Small intestine (tissue), 7 donors: ENCODE results near the gene EIPR1. TPM values are rescaled to one million over a fixed set of nuclear protein-coding genes. Genes with fewer than 3 reads are reported as not detected.

Experiments
- DNase-seq, 2 donors: peaks; one replicate each; pipeline versions ENCODE4 v3.0.0 to v3.0.0-alpha.2; 2013
- FAIRE-seq: peaks from 2 replicates; lab custom pipeline; 2012; peaks lifted over from hg19 to GRCh38; lab: Jason Lieb, UNC
- H3K27ac ChIP-seq, 3 donors: one replicate each; pipeline ENCODE4 v1.5.1; 2013; ENCODE audit warnings: low read length in 2 of 3, mild to moderate bottlenecking in 2 of 3, control low read depth in 1 of 3, inconsistent platforms in 1 of 3, low read depth in 1 of 3, moderate library complexity in 1 of 3
- H3K27me3 ChIP-seq, 3 donors: one replicate each; pipeline ENCODE4 v1.6.1; 2013; ENCODE audit warnings: low read length in 3 of 3, inconsistent platforms in 1 of 3; ENCODE audit not compliant: control insufficient read depth in 3 of 3, insufficient read depth in 3 of 3
- H3K36me3 ChIP-seq, 3 donors: one replicate each; pipeline ENCODE4 v1.6.1; 2013; ENCODE audit warnings: low read length in 3 of 3, inconsistent platforms in 1 of 3, low read depth in 1 of 3, mild to moderate bottlenecking in 1 of 3, moderate library complexity in 1 of 3; ENCODE audit not compliant: control insufficient read depth in 3 of 3, insufficient read depth in 2 of 3
- H3K4me1 ChIP-seq, 3 donors: one replicate each; pipeline ENCODE4 v1.6.1; 2013; ENCODE audit warnings: low read length in 2 of 3, inconsistent platforms in 1 of 3, low read depth in 1 of 3, mild to moderate bottlenecking in 1 of 3, moderate library complexity in 1 of 3; ENCODE audit not compliant: control insufficient read depth in 3 of 3, insufficient read depth in 2 of 3
- H3K4me3 ChIP-seq, 3 donors: one replicate each; pipeline ENCODE4 v1.5.1; 2013; ENCODE audit warnings: low read length in 3 of 3, control low read depth in 1 of 3, inconsistent platforms in 1 of 3, low read depth in 1 of 3, mild to moderate bottlenecking in 1 of 3, moderate library complexity in 1 of 3
- H3K9me3 ChIP-seq, 2 donors: one replicate each; pipeline ENCODE4 v1.6.1; 2013; ENCODE audit warnings: low read depth in 1 of 2, low read length in 1 of 2; ENCODE audit not compliant: control insufficient read depth in 2 of 2, insufficient read depth in 1 of 2
- WGBS, 3 donors: extraction: QIAGEN DNeasy Blood & Tissue Kit; methylation state at CpG; one replicate each; pipeline ENCODE4 v1.1.7; 2013; 5-methylcytosine and 5-hydroxymethylcytosine counted together
- polyA plus RNA-seq, 4 donors: library from polyadenylated mRNA; stranded (reverse) in 3 of 4; unstranded in 1 of 4; fragments of 200-250 nt in 3 of 4; fragments of 120-200 nt in 1 of 4; gene quantifications; one replicate each; pipeline versions ENCODE4 v1.2.1 to v1.2.3, GENCODE V29; 2013
- donor health status: healthy with polysubstance abuse.
- donor health status: control.
- donor health status: control.
- donor health status: Bipolar disorder and iron deficiency.
- donor health status: healthy.

The EIPR1 gene
- polyA plus RNA-seq, 4 donors = 16.8 to 28.5 (median 19.5) TPM

- Histone ChIP-seq H3K27ac (no peak overlapping the region), H3K4me3 (no peak overlapping the region), H3K4me1 (peaks cover 0 to 5% (median 2%) of the 10 kb centered on the region in 3 donors), H3K27me3 (no peaks in the 10 kb centered on the region), H3K9me3 (no peaks in the 10 kb centered on the region), H3K36me3 (peaks cover 2 to 34% (median 3%) of the 10 kb centered on the region in 3 donors)
- no peak for FAIRE-seq
- 94 to 97% (median 95%) methylated on average over 11 of the region's 11 CpGs for WGBS, 3 donors
- no peak for DNase-seq
These were observed 53.6 kb downstream of the EIPR1 start for GRCh38 chr2:3324036-3324386.

GRCh38 chr2:3323360-3324035, 54.1 kb downstream of the EIPR1 start:
- no peaks in the 10 kb centered on the region for H3K27me3 ChIP-seq
- H3K4me1 ChIP-seq = peaks cover 0 to 5% (median 2%) of the 10 kb centered on the region in 3 donors
- H3K27ac ChIP-seq = no peak overlapping the region
- WGBS, 3 donors = 89 to 94% (median 93%) methylated on average over 19 of the region's 19 CpGs
- no peak overlapping the region for H3K4me3 ChIP-seq
- FAIRE-seq (no peak), DNase-seq (no peak)
- peaks cover 2 to 36% (median 3%) of the 10 kb centered on the region in 3 donors for H3K36me3 ChIP-seq
- no peaks in the 10 kb centered on the region for H3K9me3 ChIP-seq

- 96 to 98% (median 96%) methylated on average over 18 of the region's 18 CpGs for WGBS, 3 donors
- FAIRE-seq (no peak), DNase-seq (no peak)
- H3K27ac ChIP-seq = no peak overlapping the region
- no peak overlapping the region for H3K4me3 ChIP-seq
- no peaks in the 10 kb centered on the region for H3K9me3 ChIP-seq
- H3K4me1 ChIP-seq = peaks cover 0 to 5% (median 2%) of the 10 kb centered on the region in 3 donors
- peaks cover 2 to 44% (median 3%) of the 10 kb centered on the region in 3 donors for H3K36me3 ChIP-seq
- H3K27me3 ChIP-seq = no peaks in the 10 kb centered on the region
These were observed 55.2 kb downstream of the EIPR1 start for GRCh38 chr2:3322311-3322970.

- DNase-seq (no peak), FAIRE-seq (no peak)
- 91 to 98% (median 97%) methylated on average over 17 of the region's 17 CpGs for WGBS, 3 donors
- no peaks in the 10 kb centered on the region for H3K27me3 ChIP-seq
- H3K9me3 ChIP-seq = no peaks in the 10 kb centered on the region
- peaks cover 0 to 5% (median 2%) of the 10 kb centered on the region in 3 donors for H3K4me1 ChIP-seq
- H3K4me3 ChIP-seq = no peak overlapping the region
- H3K27ac ChIP-seq = no peak overlapping the region
- peaks cover 2 to 48% (median 3%) of the 10 kb centered on the region in 3 donors for H3K36me3 ChIP-seq
These were observed 55.8 kb downstream of the EIPR1 start for GRCh38 chr2:3321825-3322224.

- Histone ChIP-seq H3K36me3 (peaks cover 2 to 46% (median 3%) of the 10 kb centered on the region in 3 donors), H3K27ac (no peak overlapping the region), H3K9me3 (no peaks in the 10 kb centered on the region), H3K27me3 (no peaks in the 10 kb centered on the region), H3K4me1 (peaks cover 0 to 5% (median 2%) of the 10 kb centered on the region in 3 donors), H3K4me3 (no peak overlapping the region)
- FAIRE-seq = no peak
- 79 to 83% (median 79%) methylated on average over 16 of the region's 16 CpGs for WGBS, 3 donors
- DNase-seq = no peak
These were observed 56.6 kb downstream of the EIPR1 start for GRCh38 chr2:3320910-3321605.

- H3K27ac ChIP-seq = no peak overlapping the region
- FAIRE-seq (no peak), DNase-seq (no peak)
- no peaks in the 10 kb centered on the region for H3K9me3 ChIP-seq
- H3K27me3 ChIP-seq = no peaks in the 10 kb centered on the region
- H3K4me1 ChIP-seq = peaks cover 0 to 5% (median 2%) of the 10 kb centered on the region in 3 donors
- H3K36me3 ChIP-seq = peaks cover 0 to 46% (median 3%) of the 10 kb centered on the region in 3 donors
- no peak overlapping the region for H3K4me3 ChIP-seq
- 91 to 97% (median 94%) methylated on average over 20 to 26 of the region's 26 CpGs for WGBS, 3 donors
These were observed 57.7 kb downstream of the EIPR1 start for GRCh38 chr2:3319745-3320566.

GRCh38 chr2:3319134-3319533, 58.5 kb downstream of the EIPR1 start:
- 88 to 96% (median 90%) methylated on average over 13 of the region's 13 CpGs for WGBS, 3 donors
- FAIRE-seq = no peak

More at GRCh38 chr2:3319134-3319533, 58.5 kb downstream of the EIPR1 start:
- no peaks in the 10 kb centered on the region for H3K4me1 ChIP-seq
- H3K4me3 ChIP-seq = no peak overlapping the region
- no peaks in the 10 kb centered on the region for H3K27me3 ChIP-seq
- no peaks in the 10 kb centered on the region for H3K9me3 ChIP-seq
- H3K36me3 ChIP-seq = peaks cover 0 to 41% (median 3%) of the 10 kb centered on the region in 3 donors
- no peak for DNase-seq
- H3K27ac ChIP-seq = no peak overlapping the region
